ENCODE results near the gene FLACC1. TPM values are rescaled to one million over a fixed set of nuclear protein-coding genes. Genes with fewer than 3 reads are reported as not detected.

FLACC1 gene
- total and polyA plus RNA-seq, 9 of the 15 experiments (the other 6 are each of a cell fraction or from before 2014, with no cell fraction given): 0.07 to 0.68 (median 0.22) TPM; not detected in 2

DNA sequence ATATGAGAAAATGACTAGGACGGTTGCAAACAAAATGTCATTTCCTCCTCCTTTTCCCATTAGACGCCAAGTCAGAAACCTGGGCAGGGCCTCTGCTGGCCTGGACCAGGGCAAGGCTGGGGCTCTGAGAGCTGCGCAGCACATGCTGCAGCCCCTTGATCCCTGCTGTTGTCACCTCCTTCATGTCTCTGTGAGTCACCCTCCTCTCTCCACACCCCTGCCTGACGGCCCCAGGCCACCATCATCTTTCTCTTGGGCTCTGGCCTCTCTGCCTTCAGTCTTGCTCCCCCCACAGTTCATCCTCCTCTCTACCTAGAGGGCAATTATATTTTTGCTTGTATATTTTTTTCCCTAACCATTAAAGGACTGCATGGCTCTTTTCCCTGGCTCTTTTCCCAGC, 10.0 kb downstream of the FLACC1 start (continued):
- TF ChIP-seq, protein P1, sequence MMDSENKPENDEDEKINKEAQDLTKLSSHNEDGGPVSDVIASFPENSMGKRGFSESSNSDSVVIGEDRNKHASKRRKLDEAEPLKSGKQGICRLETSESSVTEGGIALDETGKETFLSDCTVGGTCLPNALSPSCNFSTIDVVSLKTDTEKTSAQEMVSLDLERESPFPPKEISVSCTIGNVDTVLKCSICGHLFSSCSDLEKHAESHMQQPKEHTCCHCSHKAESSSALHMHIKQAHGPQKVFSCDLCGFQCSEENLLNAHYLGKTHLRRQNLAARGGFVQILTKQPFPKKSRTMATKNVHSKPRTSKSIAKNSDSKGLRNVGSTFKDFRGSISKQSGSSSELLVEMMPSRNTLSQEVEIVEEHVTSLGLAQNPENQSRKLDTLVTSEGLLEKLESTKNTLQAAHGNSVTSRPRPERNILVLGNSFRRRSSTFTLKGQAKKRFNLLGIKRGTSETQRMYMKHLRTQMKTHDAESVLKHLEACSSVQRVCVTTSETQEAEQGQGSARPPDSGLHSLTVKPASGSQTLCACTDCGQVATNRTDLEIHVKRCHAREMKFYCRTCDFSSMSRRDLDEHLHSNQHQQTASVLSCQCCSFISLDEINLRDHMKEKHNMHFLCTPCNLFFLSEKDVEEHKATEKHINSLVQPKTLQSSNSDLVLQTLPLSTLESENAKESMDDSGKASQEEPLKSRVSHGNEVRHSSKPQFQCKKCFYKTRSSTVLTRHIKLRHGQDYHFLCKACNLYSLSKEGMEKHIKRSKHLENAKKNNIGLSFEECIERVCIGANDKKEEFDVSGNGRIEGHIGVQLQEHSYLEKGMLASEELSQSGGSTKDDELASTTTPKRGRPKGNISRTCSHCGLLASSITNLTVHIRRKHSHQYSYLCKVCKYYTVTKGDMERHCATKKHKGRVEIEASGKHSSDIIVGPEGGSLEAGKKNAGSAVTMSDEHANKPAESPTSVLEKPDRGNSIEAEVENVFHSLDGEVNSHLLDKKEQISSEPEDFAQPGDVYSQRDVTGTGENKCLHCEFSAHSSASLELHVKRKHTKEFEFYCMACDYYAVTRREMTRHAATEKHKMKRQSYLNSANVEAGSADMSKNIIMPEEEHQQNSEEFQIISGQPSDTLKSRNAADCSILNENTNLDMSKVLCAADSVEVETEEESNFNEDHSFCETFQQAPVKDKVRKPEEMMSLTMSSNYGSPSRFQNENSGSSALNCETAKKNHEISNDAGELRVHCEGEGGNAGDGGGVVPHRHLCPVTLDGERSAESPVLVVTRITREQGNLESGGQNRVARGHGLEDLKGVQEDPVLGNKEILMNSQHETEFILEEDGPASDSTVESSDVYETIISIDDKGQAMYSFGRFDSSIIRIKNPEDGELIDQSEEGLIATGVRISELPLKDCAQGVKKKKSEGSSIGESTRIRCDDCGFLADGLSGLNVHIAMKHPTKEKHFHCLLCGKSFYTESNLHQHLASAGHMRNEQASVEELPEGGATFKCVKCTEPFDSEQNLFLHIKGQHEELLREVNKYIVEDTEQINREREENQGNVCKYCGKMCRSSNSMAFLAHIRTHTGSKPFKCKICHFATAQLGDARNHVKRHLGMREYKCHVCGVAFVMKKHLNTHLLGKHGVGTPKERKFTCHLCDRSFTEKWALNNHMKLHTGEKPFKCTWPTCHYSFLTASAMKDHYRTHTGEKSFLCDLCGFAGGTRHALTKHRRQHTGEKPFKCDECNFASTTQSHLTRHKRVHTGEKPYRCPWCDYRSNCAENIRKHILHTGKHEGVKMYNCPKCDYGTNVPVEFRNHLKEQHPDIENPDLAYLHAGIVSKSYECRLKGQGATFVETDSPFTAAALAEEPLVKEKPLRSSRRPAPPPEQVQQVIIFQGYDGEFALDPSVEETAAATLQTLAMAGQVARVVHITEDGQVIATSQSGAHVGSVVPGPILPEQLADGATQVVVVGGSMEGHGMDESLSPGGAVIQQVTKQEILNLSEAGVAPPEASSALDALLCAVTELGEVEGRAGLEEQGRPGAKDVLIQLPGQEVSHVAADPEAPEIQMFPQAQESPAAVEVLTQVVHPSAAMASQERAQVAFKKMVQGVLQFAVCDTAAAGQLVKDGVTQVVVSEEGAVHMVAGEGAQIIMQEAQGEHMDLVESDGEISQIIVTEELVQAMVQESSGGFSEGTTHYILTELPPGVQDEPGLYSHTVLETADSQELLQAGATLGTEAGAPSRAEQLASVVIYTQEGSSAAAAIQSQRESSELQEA (IDR thresholded peaks at IDR 0.05; ENCODE audit: low read depth): no peak
- no peak for TF ChIP-seq NFATC3 (IDR thresholded peaks at IDR 0.05)
